Adrenal gland (tissue), 12 donors: ENCODE results near the gene GALNT11. TPM values are rescaled to one million over a fixed set of nuclear protein-coding genes. Genes with fewer than 3 reads are reported as not detected.

ENCODE experiments used
- DNase-seq, 7 donors: peaks; one replicate each; pipeline ENCODE4 v3.0.0-alpha.2; 2019 to 2020
- H3K27ac ChIP-seq, 5 donors: fragments of 200-600 bp; sonication (generic) in 4 of 5; 1 replicate in 3 of 5; 2 replicates in 2 of 5; pipeline versions ENCODE4 v1.5.1 to v1.8.0; 2016 to 2020; ENCODE audit warnings: mild to moderate bottlenecking in 1 of 5
- H3K27me3 ChIP-seq: fragments of 200-600 bp; 2 replicates; pipeline ENCODE4 v1.8.0; 2021
- H3K36me3 ChIP-seq, 2 donors: fragments of 200-600 bp; replicated peaks in 1 of 2; 1 replicate in 1 of 2; 2 replicates in 1 of 2; pipeline versions ENCODE4 v1.5.1 to v1.8.0; 2018 to 2022
- H3K4me1 ChIP-seq, 2 donors: fragments of 200-600 bp; replicated peaks in 1 of 2; 1 replicate in 1 of 2; 2 replicates in 1 of 2; pipeline versions ENCODE4 v1.5.1 to v1.8.0; 2018 to 2021
- H3K4me3 ChIP-seq, 4 donors: fragments of 200-600 bp; sonication (generic) in 3 of 4; one replicate each; pipeline ENCODE4 v1.5.1; 2016 to 2018
- H3K9me3 ChIP-seq, 3 donors: fragments of 200-600 bp; sonication (generic) in 1 of 3; replicated peaks in 1 of 3; 1 replicate in 2 of 3; 2 replicates in 1 of 3; pipeline versions ENCODE4 v1.5.1 to v1.8.0; 2016 to 2021
- POLR2A ChIP-seq, 2 donors: fragments of 450-650 bp; IDR thresholded peaks; one replicate each; pipeline ENCODE4 v1.6.1; 2017; ENCODE audit warnings: antibody characterized with exemption in 2 of 2, mild to moderate bottlenecking in 2 of 2, moderate library complexity in 1 of 2
- WGBS, 4 donors: extraction: QIAGEN DNeasy Blood & Tissue Kit in 2 of 4; methylation state at CpG; one replicate each; pipeline versions ENCODE4 v1.1.5 to v1.1.7; 2013 to 2017; 5-methylcytosine and 5-hydroxymethylcytosine counted together
- intact Hi-C, 2 donors: fragments of 100-400 bp; cut with DNase I; formaldehyde crosslinking; loops; one replicate each; pipeline versions ENCODE4 v1.14.1 to v1.15.0; 2022 to 2023
- polyA plus RNA-seq, 3 donors: library from polyadenylated mRNA; stranded (reverse); fragments of 200-250 nt in 2 of 3; fragments of 350-450 nt in 1 of 3; fragmentation: Illumina TruSeq in 1 of 3; extraction: RNeasy Lipid Tissue Mini Kit (QIAGEN cat#74804) in 1 of 3; gene quantifications; one replicate each; pipeline ENCODE4 v1.2.3, GENCODE V29; 2013 to 2014
- total RNA-seq, 9 donors: library from RNA; depleted of rRNA in 4 of 9; stranded (reverse); fragments of >200 nt in 4 of 9; fragments of 120-200 nt in 1 of 9; fragmentation: NEBNext Ultra II Directional in 1 of 9; extraction: Animal tissue kit (Norgen Biotek cat#: 25700) in 1 of 9; gene quantifications; one replicate each; pipeline versions ENCODE4 v1.1.0 to v1.2.4, GENCODE V29; 2013 to 2023
- TF ChIP-seq, protein P1 (sequence below), 6 experiments: fragments of 450-650 bp in 4 of 6; fragments of 200-600 bp in 2 of 6; sonication (generic) in 1 of 6; IDR thresholded peaks; 1 replicate in 5 of 6; 2 replicates in 1 of 6; pipeline versions ENCODE4 v1.5.1 to v1.8.0; 2016 to 2021; ENCODE audit warnings: antibody characterized with exemption in 6 of 6, mild to moderate bottlenecking in 2 of 6, moderate library complexity in 1 of 6
- donor health status: healthy with polysubstance abuse.
- donor health status: Bipolar disorder and iron deficiency.
- donor health status: DM: yes; HTN: yes; CAD: no.
- donor health status: DM: no; HTN: no; CAD: no.
- donor health status: DM: no; HTN: no; CAD: no.
- donor health status: DM: yes; HTN: yes; CAD: no.

Gene GALNT11
- total and polyA plus RNA-seq, 12 donors = 23.2 to 51.3 (median 38.5) TPM

- intact Hi-C loops = no loop called here
- DNase-seq = no peak
- no peak overlapping the region for H3K27ac ChIP-seq
- 58 to 67% (median 62%) methylated on average over 5 of the region's 5 CpGs for WGBS, 4 donors
- TF ChIP-seq, protein P1, sequence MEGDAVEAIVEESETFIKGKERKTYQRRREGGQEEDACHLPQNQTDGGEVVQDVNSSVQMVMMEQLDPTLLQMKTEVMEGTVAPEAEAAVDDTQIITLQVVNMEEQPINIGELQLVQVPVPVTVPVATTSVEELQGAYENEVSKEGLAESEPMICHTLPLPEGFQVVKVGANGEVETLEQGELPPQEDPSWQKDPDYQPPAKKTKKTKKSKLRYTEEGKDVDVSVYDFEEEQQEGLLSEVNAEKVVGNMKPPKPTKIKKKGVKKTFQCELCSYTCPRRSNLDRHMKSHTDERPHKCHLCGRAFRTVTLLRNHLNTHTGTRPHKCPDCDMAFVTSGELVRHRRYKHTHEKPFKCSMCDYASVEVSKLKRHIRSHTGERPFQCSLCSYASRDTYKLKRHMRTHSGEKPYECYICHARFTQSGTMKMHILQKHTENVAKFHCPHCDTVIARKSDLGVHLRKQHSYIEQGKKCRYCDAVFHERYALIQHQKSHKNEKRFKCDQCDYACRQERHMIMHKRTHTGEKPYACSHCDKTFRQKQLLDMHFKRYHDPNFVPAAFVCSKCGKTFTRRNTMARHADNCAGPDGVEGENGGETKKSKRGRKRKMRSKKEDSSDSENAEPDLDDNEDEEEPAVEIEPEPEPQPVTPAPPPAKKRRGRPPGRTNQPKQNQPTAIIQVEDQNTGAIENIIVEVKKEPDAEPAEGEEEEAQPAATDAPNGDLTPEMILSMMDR (IDR thresholded peaks at IDR 0.05) = no peak
- no peaks in the 10 kb centered on the region for H3K9me3 ChIP-seq
- H3K4me3 ChIP-seq = no peak overlapping the region
- no peaks in the 10 kb centered on the region for H3K4me1 ChIP-seq
- H3K36me3 ChIP-seq = no peaks in the 10 kb centered on the region
- H3K27me3 ChIP-seq = no peaks in the 10 kb centered on the region
Measured at GRCh38 chr7:151982806-151983205, 42.7 kb upstream of the GALNT11 start.

- 84 to 94% (median 90%) methylated on average over 3 of the region's 3 CpGs for WGBS, 4 donors
- H3K9me3 ChIP-seq = no peaks in the 10 kb centered on the region
- DNase-seq = no peak
- no peak overlapping the region for H3K4me3 ChIP-seq
- H3K4me1 ChIP-seq = no peaks in the 10 kb centered on the region
- H3K36me3 ChIP-seq = no peaks in the 10 kb centered on the region
- TF ChIP-seq POLR2A (IDR thresholded peaks at IDR 0.05) = no peak
- TF ChIP-seq, protein P1 (IDR thresholded peaks at IDR 0.05) = no peak
- H3K27me3 ChIP-seq = no peaks in the 10 kb centered on the region
- H3K27ac ChIP-seq = no peak overlapping the region
- intact Hi-C loops = no loop called here
Measured at GRCh38 chr7:151984612-151985011, 40.9 kb upstream of the GALNT11 start.

GRCh38 chr7:151987748-151988529 is 37.5 kb upstream of the GALNT11 start:
- no peaks in the 10 kb centered on the region for H3K9me3 ChIP-seq
- WGBS, 4 donors = 59 to 70% (median 65%) methylated on average over 14 to 18 of the region's 18 CpGs
- H3K27me3 ChIP-seq = no peaks in the 10 kb centered on the region
- H3K4me3 ChIP-seq = no peak overlapping the region
- no peak overlapping the region for H3K27ac ChIP-seq
- intact Hi-C loops = no loop called here
- TF ChIP-seq, protein P1 (IDR thresholded peaks at IDR 0.05) = no peak
- no peak for TF ChIP-seq POLR2A (IDR thresholded peaks at IDR 0.05)
- H3K36me3 ChIP-seq = no peaks in the 10 kb centered on the region
- H3K4me1 ChIP-seq = peaks cover 0 to 5% of the 10 kb centered on the region in 2 donors
- no peak for DNase-seq

- TF ChIP-seq, protein P1 (IDR thresholded peaks at IDR 0.05) = peak in 4 of 6 experiments; percentile 12 to 36 (median 33)
- TF ChIP-seq POLR2A (IDR thresholded peaks at IDR 0.05) = no peak
- intact Hi-C loops = no loop called here
Measured at GRCh38 chr7:151992375-151992774, 33.1 kb upstream of the GALNT11 start.

More at GRCh38 chr7:151992375-151992774, 33.1 kb upstream of the GALNT11 start:
- H3K27ac ChIP-seq = no peak overlapping the region
- DNase-seq = peak; percentile 33 to 76 (median 55)
- H3K4me3 ChIP-seq = no peak overlapping the region
- H3K27me3 ChIP-seq = no peaks in the 10 kb centered on the region
- WGBS, 4 donors = 13 to 15% (median 15%) methylated on average over 10 to 12 of the region's 12 CpGs
- peaks cover 0 to 5% of the 10 kb centered on the region in 2 donors for H3K4me1 ChIP-seq
- no peaks in the 10 kb centered on the region for H3K9me3 ChIP-seq
- no peaks in the 10 kb centered on the region for H3K36me3 ChIP-seq
